HG03342 (cell line): ENCODE measurements around the gene PSMD7.
A peak's percentile ranks its signal among the peaks of the same experiment; 100 is the strongest.
"Not testable (repeated sequence)": the region's sequence is repeated elsewhere in the genome, so short reads cannot be mapped to it uniquely, and the experiment has no call there.

Source experiments
- ATAC-seq: cut with Tn5 transposase; IDR thresholded peaks from one replicate; pipeline ENCODE4 v1.9.1; 2021; ENCODE audit warnings: mild to moderate bottlenecking, moderate library complexity; ENCODE audit not compliant: unreplicated experiment

Gene PSMD7

DNA sequence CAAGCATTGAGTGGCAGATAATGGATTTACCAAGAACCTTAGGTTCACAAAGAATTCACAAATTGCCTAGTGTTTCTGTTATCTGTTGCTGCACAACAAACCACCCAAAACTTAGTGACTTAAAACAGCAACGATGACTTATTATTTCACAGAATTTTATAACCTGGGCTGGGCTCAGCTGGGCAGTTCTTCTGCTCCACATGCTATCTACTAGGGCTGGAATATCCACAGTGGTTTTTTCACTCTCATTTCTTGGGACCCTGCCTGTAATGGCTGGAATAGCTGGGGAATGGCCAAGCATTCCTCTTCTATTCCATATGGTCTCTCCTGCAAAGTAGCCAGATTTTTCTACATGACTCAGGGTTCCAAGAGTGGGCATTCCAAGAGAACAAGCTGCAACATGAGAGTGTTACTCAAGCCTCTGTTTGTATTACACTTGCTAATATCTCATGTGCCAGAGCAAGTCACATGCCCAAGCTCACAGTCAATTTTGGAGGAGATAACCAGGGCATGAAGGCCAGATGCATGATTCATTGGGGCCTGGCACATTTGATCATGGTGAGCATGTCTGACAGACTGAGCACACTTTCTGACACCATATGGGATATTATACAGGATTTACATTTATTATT, 4.9 kb upstream of the PSMD7 start:
- no peak for ATAC-seq

- peak; percentile 12 for ATAC-seq
Measured at GRCh38 chr16:74296104-74296431, 546 bp upstream of the PSMD7 start.

- ATAC-seq: peak; percentile 37
Measured at GRCh38 chr16:74297145-74297665, 591 bp downstream of the PSMD7 start.

GRCh38 chr16:74298104-74298503, 1.5 kb downstream of the PSMD7 start:
- ATAC-seq: no peak

DNA sequence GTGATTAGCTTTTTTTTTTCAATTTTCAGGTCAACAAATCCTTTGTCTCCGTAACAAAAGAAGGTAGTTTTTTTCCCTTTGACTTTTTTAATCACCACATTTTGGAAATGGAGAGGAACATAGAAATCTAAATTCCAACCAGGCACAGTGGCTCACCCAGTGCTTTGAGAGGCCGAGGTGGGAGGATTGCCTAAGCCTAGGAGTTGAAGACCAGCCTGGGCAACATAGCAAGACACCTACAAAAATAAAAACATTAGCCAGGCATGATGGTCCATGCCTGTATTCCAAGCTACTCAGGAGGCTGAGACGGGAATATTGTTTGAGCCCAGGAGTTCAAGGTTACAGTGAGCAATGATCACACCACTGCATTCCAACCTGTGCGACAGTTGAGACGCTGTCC, 5.7 kb downstream of the PSMD7 start:
- no peak for ATAC-seq

GRCh38 chr16:74304164-74304834, 7.7 kb downstream of the PSMD7 start:
- no peak for ATAC-seq

DNA sequence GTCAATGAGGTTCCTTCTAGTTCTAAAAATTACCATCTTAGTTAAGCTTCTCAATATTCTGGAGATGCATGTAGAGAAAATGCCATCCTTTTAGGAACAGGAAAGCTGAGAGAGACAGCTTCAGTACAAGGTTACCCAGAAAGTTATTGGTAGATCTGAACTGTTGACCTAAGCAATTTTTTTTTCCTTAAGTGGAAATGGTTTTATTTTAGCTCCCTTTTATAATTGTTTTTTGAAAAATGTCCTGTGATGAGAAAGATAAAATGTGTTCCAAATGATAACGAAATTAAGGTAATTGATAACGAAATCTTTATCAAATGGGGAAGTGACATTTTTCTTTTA, 8.2 kb downstream of the PSMD7 start:
- ATAC-seq: no peak

DNA sequence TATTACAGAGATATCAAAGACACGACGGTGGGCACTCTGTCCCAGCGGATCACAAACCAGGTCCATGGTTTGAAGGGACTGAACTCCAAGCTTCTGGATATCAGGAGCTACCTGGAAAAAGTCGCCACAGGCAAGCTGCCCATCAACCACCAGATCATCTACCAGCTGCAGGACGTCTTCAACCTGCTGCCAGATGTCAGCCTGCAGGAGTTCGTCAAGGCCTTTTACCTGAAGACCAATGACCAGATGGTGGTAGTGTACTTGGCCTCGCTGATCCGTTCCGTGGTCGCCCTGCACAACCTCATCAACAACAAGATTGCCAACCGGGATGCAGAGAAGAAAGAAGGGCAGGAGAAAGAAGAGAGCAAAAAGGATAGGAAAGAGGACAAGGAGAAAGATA, 8.7 kb downstream of the PSMD7 start:
- ATAC-seq: no peak

GRCh38 chr16:74305978-74306784, 9.6 kb downstream of the PSMD7 start:
- no peak for ATAC-seq

- no peak for ATAC-seq
Measured at GRCh38 chr16:74307383-74307782, 10.8 kb downstream of the PSMD7 start.

DNA sequence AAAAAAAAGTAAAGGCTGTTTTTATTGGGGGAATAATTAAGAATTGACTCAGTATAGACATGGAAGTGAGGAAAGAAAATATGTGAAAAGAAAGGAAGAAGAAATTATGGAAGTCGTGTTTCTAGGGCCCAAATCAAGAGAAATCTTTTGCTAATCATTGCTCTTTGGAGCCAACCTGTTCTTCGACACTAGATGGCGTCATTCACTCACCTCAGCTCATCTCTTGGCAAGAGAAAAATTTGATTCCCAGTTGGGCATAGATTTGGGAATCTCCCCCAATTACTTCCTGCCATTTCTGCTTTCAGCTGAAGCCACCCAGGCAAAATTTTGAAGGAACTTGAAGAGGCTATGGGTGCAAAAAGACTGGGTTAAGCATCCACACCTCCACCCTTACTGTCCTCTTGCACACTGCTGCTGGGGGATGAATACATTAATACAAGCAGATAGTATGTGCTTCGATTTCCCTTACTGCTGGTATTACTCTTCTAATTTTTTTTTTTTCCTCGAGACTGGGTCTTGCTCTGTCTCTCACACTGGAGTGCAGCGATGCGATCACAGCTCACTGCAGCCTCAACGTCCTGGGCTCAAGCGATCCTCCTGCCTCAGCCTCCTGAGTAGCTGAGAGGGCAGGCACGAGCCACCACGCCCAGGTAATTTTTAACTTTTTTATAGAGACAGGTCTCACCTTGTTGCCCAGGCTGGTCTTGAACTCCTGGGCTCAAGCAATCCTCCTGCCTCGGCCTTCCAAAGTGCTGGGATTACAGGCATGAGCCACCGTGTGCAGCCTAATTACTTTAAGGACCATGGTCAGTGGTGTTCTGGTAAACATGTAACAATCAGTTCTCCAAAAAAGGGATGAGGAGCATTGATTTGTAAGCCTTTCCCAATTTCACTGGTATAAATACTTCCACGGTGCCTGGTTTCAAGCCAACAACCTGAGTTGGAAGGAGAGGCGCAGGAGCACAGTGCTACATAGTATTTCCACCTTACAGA, 13.5 kb downstream of the PSMD7 start:
- no peak for ATAC-seq

DNA sequence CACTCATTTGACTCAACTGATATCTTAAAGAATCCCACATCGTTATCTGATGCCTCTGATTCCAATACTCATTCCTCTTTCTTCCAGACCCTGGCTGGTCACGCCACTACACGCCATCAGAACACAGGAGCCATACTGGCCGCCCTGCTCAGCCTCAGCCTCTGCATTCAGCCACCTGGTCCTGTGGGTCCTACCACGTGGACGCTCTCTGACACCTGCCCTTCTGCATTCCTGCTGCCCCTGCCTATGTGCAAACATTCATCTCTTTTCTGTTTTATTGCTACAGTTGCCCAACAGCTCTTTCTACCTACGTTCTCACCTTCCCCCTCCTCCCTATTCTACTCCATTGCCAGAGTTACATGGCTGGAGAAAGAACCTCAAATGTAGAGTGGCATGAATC, 18.4 kb downstream of the PSMD7 start:
- ATAC-seq: no peak

DNA sequence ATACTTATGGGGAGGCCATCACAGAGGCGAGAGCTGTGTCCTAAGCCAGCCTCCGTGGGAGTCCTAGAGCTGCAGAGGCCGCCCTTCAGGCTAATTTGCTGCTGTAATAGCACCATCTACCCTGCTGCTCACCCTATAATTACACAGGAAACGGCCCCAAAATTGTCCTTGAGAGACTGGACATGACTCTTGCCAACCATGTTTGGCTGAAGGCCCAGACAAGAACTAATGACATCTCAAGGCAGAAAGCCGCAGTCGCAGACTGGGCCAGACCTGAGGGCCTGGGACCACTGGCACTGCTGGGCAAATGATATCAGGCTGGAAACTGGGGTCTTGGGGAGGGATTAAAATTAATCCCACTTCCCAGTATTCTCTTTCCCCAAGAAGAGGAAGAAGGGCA, 24.1 kb downstream of the PSMD7 start:
- no peak for ATAC-seq

DNA sequence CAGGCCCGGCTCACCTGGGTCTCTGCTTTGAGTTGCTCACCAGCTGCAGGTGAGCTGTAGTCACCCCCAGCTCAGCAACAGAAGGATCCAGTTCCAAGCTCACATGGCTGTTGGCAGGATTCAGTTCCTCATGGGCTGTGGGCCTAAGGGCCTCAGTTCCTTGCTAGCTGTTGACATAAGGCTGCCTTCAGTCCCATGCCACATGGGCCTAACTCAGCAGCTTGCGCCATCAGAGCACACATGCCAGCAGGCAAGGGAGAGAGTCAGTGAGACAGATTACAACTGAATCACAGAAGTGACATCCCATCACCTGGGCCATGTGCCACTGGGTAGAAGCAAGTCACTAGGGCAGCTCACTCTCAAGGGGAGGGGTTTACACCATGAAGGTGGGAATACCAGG, 24.7 kb downstream of the PSMD7 start:
- no peak for ATAC-seq

DNA sequence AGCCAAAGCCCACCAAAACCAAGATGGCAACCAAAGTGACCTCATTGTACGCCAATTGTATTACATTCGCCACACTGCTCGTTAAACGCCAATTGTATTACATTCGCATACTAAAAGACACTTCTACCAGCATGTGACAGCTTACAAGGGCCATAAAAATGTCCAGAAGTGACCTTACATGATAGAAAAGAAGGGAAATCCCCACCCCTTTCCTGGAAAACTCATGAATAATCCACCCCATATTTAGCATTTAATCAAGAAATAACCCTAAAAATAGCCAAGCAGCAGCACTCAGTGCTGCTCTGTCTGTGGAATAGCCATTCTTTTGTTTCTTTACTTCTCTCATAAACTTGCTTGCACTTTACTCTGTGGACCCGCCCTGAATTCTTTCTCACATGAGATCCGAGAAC, 25.7 kb downstream of the PSMD7 start:
- ATAC-seq: no peak

DNA sequence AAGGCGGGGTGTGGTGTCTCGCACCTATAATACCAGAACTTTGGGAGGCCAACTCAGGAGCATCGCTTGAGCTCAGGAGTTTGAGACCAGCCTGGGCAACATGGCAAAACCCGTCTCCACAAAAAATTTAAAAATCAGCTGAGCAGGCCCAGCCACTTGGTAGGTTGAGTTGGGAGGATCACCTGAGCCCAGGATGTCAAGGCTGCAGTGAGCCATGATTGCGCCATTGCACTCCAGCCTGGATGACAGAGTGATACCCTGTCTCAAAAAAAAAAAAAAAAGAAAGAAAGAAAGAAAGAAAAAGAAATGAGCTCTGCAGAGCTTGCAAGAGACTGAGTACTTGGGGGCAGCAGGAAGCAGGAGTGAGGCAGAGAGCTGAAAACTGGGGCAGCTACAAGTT, 28.2 kb downstream of the PSMD7 start:
- not testable (repeated sequence) for ATAC-seq

- no peak for ATAC-seq
Measured at GRCh38 chr16:74325641-74326040, 29.0 kb downstream of the PSMD7 start.

DNA sequence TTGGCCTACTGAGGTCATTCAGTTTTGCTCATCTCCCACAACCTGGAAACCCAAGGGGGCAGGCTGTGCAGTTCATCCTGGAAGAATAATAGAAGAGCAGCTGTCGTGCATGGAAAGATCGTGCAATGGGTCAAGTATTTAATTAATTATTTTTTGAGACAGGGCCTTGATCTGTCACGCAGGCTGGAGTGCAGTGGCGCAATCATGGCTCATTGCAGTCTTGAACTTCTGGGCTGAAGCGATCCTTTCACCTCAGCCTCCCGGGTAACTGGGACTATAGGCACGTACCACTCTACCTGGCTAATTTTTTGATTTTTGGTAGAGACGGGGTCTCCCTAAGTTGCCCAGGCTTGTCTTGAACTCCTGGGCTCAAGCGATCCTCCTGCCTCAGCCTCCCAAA, 31.7 kb downstream of the PSMD7 start:
- not testable (repeated sequence) for ATAC-seq

DNA sequence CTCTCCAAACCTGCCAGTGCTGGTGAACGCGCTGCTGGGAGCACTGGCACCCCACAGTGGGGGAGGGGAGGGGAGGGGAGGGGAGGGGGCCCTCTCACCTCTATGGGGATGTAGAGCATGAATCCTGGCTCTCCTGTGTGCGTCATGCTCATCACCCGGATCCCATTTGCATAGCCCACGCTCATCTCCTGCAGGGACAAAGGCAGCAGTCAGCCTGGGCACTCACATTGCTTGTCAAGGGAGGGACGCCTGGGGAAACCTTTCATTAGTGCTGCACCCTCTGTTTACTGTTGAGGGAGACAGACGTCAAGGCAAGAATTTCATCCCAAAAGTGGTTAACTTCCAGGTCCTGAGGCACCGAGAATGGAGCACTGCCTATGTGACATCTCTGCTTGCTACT, 35.9 kb downstream of the PSMD7 start:
- ATAC-seq: not testable (repeated sequence)

DNA sequence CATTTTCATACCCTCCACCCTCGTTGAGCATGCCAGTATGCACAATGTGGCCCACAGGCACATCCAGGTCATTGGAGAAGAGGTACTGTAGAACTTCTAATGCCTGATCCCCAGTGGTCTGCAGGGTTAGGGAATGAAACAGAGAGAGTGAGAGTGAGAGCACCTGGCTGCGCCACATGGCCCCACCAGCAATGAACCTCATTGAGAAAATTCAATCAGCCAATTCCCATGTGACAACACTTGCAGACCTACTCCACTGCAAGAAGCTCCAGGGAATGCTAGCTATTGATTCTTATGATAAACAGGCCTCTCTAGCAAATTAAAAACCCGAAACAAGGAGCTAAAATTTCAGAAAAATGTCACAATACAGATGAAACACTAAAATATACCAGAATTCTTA, 40.9 kb downstream of the PSMD7 start:
- not testable (repeated sequence) for ATAC-seq

- not testable (repeated sequence) for ATAC-seq
Measured at GRCh38 chr16:74339226-74339625, 42.6 kb downstream of the PSMD7 start.
